ENCODE data around the gene BOD1. TPM values are rescaled to one million over a fixed set of nuclear protein-coding genes. Genes with fewer than 3 reads are reported as not detected.
A peak's percentile ranks its signal among the peaks of the same experiment; 100 is the strongest.

The BOD1 gene
- total RNA-seq, 4 donors from 2014 or later, result 46.3 to 53.3 (median 48.7) TPM

GRCh38 chr5:173565491-173566072, 50.9 kb downstream of the BOD1 start:
- WGBS, result 72% methylated on average over 3 of the region's 3 CpGs
- Histone ChIP-seq H3K9me3 (no peaks in the 10 kb centered on the region), H3K36me3 (no peaks in the 10 kb centered on the region), H3K4me3 (no peak overlapping the region), H3K27me3 (peaks cover 13% of the 10 kb centered on the region), H3K4me1 (no peaks in the 10 kb centered on the region), H3K27ac (no peak overlapping the region)
- TF ChIP-seq POLR2A (IDR thresholded peaks at IDR 0.05) (no peak), POLR2AphosphoS5 (IDR thresholded peaks at IDR 0.05) (no peak), CTCF (IDR thresholded peaks at IDR 0.05) (no peak), EP300 (IDR thresholded peaks at IDR 0.05) (no peak)
- peak in 1 of 2 donors; percentile 11 for DNase-seq (ENCODE audit: low spot score in 2 of 2)

DNA sequence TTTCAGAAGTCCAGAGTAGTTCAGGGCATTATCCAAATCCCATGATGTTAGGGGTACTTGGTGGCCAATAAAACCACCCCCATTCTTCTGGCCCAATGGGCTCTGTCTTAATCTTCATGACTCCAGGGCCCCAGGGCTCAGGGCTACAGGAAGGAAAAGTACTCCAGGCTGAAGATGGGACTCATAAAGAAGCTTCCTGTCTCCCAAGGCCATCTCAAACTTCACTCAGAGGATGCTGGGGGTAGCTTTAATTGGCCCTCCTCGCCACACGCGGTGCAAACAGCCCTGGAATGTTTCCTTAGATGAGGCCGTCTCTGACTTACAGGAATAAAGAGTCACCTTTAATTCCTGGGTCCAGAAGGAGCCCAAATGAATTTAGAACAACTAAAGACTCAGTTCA, 52.3 kb downstream of the BOD1 start:
- Histone ChIP-seq H3K4me3 (no peak overlapping the region), H3K4me1 (no peaks in the 10 kb centered on the region), H3K27ac (no peak overlapping the region), H3K36me3 (no peaks in the 10 kb centered on the region), H3K9me3 (no peaks in the 10 kb centered on the region), H3K27me3 (peaks cover 13% of the 10 kb centered on the region)
- TF ChIP-seq EP300 (IDR thresholded peaks at IDR 0.05), result no peak
- no peak for TF ChIP-seq CTCF (IDR thresholded peaks at IDR 0.05)
- peak in 1 of 2 donors; percentile 32 for DNase-seq (ENCODE audit: low spot score in 2 of 2)
- 72% methylated on average over 4 of the region's 4 CpGs for WGBS

DNA sequence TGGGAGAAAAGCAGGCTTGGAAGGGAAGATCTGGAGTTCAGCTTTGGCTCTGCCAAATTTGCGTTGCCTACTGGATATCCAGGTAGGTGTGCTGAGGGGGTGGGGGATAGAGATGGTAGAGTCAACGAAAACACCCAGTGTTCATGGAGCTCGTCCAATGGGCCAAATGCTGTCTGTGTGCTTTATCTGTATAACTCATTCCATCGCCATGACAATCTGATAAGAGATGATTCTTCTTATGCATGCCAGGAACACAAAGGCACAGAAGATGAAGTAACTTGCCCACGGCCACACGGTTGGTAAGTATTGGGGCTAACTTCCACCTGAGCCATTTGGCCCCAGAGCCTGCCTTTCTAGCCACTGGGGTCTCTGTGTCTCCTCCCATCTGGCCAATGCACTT, 53.2 kb downstream of the BOD1 start:
- Histone ChIP-seq H3K27me3 (peaks cover 13% of the 10 kb centered on the region), H3K27ac (no peak overlapping the region), H3K36me3 (no peaks in the 10 kb centered on the region), H3K4me1 (no peaks in the 10 kb centered on the region), H3K4me3 (no peak overlapping the region), H3K9me3 (no peaks in the 10 kb centered on the region)
- peak in 1 of 2 donors; percentile 45 for DNase-seq (ENCODE audit: low spot score in 2 of 2)
- TF ChIP-seq CTCF (IDR thresholded peaks at IDR 0.05) (no peak), POLR2AphosphoS5 (IDR thresholded peaks at IDR 0.05) (no peak), POLR2A (IDR thresholded peaks at IDR 0.05) (no peak), EP300 (IDR thresholded peaks at IDR 0.05) (no peak)
- WGBS, result 89% methylated on average over 6 of the region's 6 CpGs

DNA sequence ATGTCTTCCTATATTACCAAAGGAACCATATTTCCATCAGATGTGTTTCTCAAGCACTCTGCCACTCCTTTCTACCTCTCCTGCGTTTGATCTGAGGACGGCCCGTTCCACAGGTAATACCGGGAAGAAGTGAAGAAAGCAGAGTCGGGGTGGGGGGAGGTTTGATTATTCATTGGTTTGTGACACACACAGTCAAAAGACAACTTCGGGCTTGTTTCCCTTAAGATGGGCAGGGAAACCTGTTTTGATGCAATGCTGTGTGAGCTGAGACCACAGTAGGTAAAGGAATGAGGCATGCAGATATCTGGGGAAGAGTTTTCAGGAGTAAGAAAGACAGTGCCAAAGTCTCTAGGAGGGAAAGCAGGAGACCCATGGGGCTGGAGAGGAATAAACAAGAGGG, 54.0 kb downstream of the BOD1 start:
- TF ChIP-seq EP300 (IDR thresholded peaks at IDR 0.05) (no peak), POLR2A (IDR thresholded peaks at IDR 0.05) (no peak), POLR2AphosphoS5 (IDR thresholded peaks at IDR 0.05) (no peak), CTCF (IDR thresholded peaks at IDR 0.05) (no peak)
- DNase-seq (ENCODE audit: low spot score in 2 of 2), result no peak
- Histone ChIP-seq H3K4me1 (no peaks in the 10 kb centered on the region), H3K27ac (no peak overlapping the region), H3K27me3 (peaks cover 13% of the 10 kb centered on the region), H3K36me3 (no peaks in the 10 kb centered on the region), H3K9me3 (no peaks in the 10 kb centered on the region), H3K4me3 (no peak overlapping the region)
- WGBS, result 58% methylated on average over 6 of the region's 6 CpGs
